ENCODE results near the gene SP140.

GRCh38 chr2:230317366-230317765 lies 91.8 kb downstream of the SP140 start:
- TF ChIP-seq CTBP1 (IDR thresholded peaks at IDR 0.05; ENCODE audit: borderline replicate concordance) (no peak), SP1 (IDR thresholded peaks at IDR 0.05) (no peak), SUZ12 (IDR thresholded peaks at IDR 0.05) (no peak), ZNF384 (IDR thresholded peaks at IDR 0.05) (no peak), TARDBP (IDR thresholded peaks at IDR 0.05) (no peak)
